ENCODE results near the gene SLC6A8.

The SLC6A8 gene

GRCh38 chrX:153723351-153724251 is 35.9 kb downstream of the SLC6A8 start:
- Histone ChIP-seq H3K4me3 (ENCODE audit: low read depth, low read length) (peak overlapping the region; percentile 69), H3K36me3 (ENCODE audit: control insufficient read depth, insufficient read depth, low read length) (no peaks in the 10 kb centered on the region), H2AFZ (peak overlapping the region; percentile 67), H3K4me2 (ENCODE audit: low read length) (peak overlapping the region; percentile 82), H3K4me1 (peaks cover 10% of the 10 kb centered on the region), H3K9me3 (ENCODE audit: control insufficient read depth, low read length) (no peaks in the 10 kb centered on the region), H3K27me3 (ENCODE audit: control insufficient read depth, insufficient read depth, low read length) (no peaks in the 10 kb centered on the region), H3K27ac (peak overlapping the region; percentile 66), H3K9ac (peak overlapping the region; percentile 61), H3K79me2 (peaks cover 11% of the 10 kb centered on the region)
- peak; percentile 22 for TF ChIP-seq CTCF (IDR thresholded peaks at IDR 0.05)

- peaks cover 10% of the 10 kb centered on the region for H3K4me1 ChIP-seq
Measured at GRCh38 chrX:153724252-153725038, 36.7 kb downstream of the SLC6A8 start, which contains the start of the genes ABCD1 and BCAP31. ABCD1 (plus strand) TSS chrX:153724856; CDS start chrX:153725267, 411 bp downstream. BCAP31 (minus strand) TSS chrX:153724387; CDS start chrX:153723244, 1,143 bp downstream.

GRCh38 chrX:153725039-153725831 is 37.5 kb downstream of the SLC6A8 start:
- TF ChIP-seq CTCF (IDR thresholded peaks at IDR 0.05) = no peak
- Histone ChIP-seq H3K4me3 (ENCODE audit: low read depth, low read length) (peak overlapping the region; percentile 54), H3K4me1 (peaks cover 10% of the 10 kb centered on the region), H3K9me3 (ENCODE audit: control insufficient read depth, low read length) (no peaks in the 10 kb centered on the region), H3K4me2 (ENCODE audit: low read length) (peak overlapping the region; percentile 66), H3K9ac (no peak overlapping the region), H3K79me2 (peaks cover 7% of the 10 kb centered on the region), H3K36me3 (ENCODE audit: control insufficient read depth, insufficient read depth, low read length) (no peaks in the 10 kb centered on the region), H3K27me3 (ENCODE audit: control insufficient read depth, insufficient read depth, low read length) (no peaks in the 10 kb centered on the region), H2AFZ (peak overlapping the region; percentile 79), H3K27ac (peak overlapping the region; percentile 75)

More at GRCh38 chrX:153724252-153725038, 36.7 kb downstream of the SLC6A8 start, which contains the start of the genes ABCD1 and BCAP31:
- Histone ChIP-seq H3K4me2 (ENCODE audit: low read length) (peak within 1 kb of the TSS; percentile 82), H2AFZ (peak within 1 kb of the TSS; percentile 79), H3K27ac (peak within 1 kb of the TSS; percentile 75), H3K36me3 (ENCODE audit: control insufficient read depth, insufficient read depth, low read length) (no peaks in the 10 kb centered on the region), H3K4me3 (ENCODE audit: low read depth, low read length) (peak within 1 kb of the TSS; percentile 69), H3K9ac (peak within 1 kb of the TSS; percentile 61), H3K27me3 (ENCODE audit: control insufficient read depth, insufficient read depth, low read length) (no peaks in the 10 kb centered on the region), H3K9me3 (ENCODE audit: control insufficient read depth, low read length) (no peaks in the 10 kb centered on the region), H3K79me2 (peaks cover 11% of the 10 kb centered on the region)
- TF ChIP-seq CTCF (IDR thresholded peaks at IDR 0.05) = no peak

GRCh38 chrX:153725832-153726285 is 38.1 kb downstream of the SLC6A8 start:
- Histone ChIP-seq H3K9me3 (ENCODE audit: control insufficient read depth, low read length) (no peaks in the 10 kb centered on the region), H3K27me3 (ENCODE audit: control insufficient read depth, insufficient read depth, low read length) (no peaks in the 10 kb centered on the region), H3K9ac (no peak overlapping the region), H3K4me1 (peaks cover 10% of the 10 kb centered on the region), H3K4me3 (ENCODE audit: low read depth, low read length) (no peak overlapping the region), H3K27ac (peak overlapping the region; percentile 74), H3K4me2 (ENCODE audit: low read length) (no peak overlapping the region), H3K36me3 (ENCODE audit: control insufficient read depth, insufficient read depth, low read length) (no peaks in the 10 kb centered on the region), H3K79me2 (peaks cover under 1% of the 10 kb centered on the region), H2AFZ (no peak overlapping the region)
- TF ChIP-seq CTCF (IDR thresholded peaks at IDR 0.05) = no peak
